Endodermal cell (in vitro differentiated cells): ENCODE data around the gene SLC29A1. TPM values are rescaled to one million over a fixed set of nuclear protein-coding genes. Genes with fewer than 3 reads are reported as not detected.

Source experiments
- DNase-seq: peaks from one replicate; pipeline ENCODE4 v3.0.0-alpha.2; 2017
- H3K27ac ChIP-seq: 2 replicates; pipeline ENCODE4 v1.5.1; 2013; ENCODE audit warnings: mild to moderate bottlenecking, low read depth, low read length, moderate library complexity
- H3K27me3 ChIP-seq: 2 replicates; pipeline ENCODE4 v1.6.1; 2013; ENCODE audit warnings: mild to moderate bottlenecking, low read length, moderate library complexity; ENCODE audit not compliant: insufficient read depth, control insufficient read depth, poor library complexity, severe bottlenecking
- H3K36me3 ChIP-seq: 2 replicates; pipeline ENCODE4 v1.7.0; 2013; ENCODE audit warnings: mild to moderate bottlenecking, low read length, moderate library complexity; ENCODE audit not compliant: control insufficient read depth, insufficient read depth
- H3K4me1 ChIP-seq: one replicate; pipeline ENCODE4 v1.7.0; 2013; ENCODE audit warnings: low read length; ENCODE audit not compliant: control insufficient read depth, insufficient read depth
- H3K4me3 ChIP-seq: 2 replicates; pipeline ENCODE4 v1.5.1; 2013; ENCODE audit warnings: mild to moderate bottlenecking, low read length, moderate library complexity
- H3K9ac ChIP-seq: 2 replicates; pipeline ENCODE4 v1.6.1; 2013; ENCODE audit warnings: mild to moderate bottlenecking, low read length, moderate library complexity; ENCODE audit not compliant: poor library complexity, severe bottlenecking; ENCODE audit errors: extremely low read depth
- H3K9me3 ChIP-seq: 2 replicates; pipeline ENCODE4 v1.6.1; 2013; ENCODE audit warnings: mild to moderate bottlenecking, low read length, moderate library complexity; ENCODE audit not compliant: control insufficient read depth
- H3K27ac Mint-ChIP-seq: 2 replicates; pipeline ENCODE4 v1.8.0; 2020; ENCODE audit warnings: mixed read lengths
- H3K27me3 Mint-ChIP-seq: 2 replicates; pipeline ENCODE4 v1.8.0; 2021; ENCODE audit warnings: mild to moderate bottlenecking, mixed read lengths; ENCODE audit not compliant: insufficient read depth
- H3K36me3 Mint-ChIP-seq: 2 replicates; pipeline ENCODE4 v1.8.0; 2020; ENCODE audit warnings: low read depth, mixed read lengths
- H3K4me1 Mint-ChIP-seq: 2 replicates; pipeline ENCODE4 v1.8.0; 2020; ENCODE audit warnings: mixed read lengths
- H3K4me3 Mint-ChIP-seq: 2 replicates; pipeline ENCODE4 v1.8.0; 2020; ENCODE audit warnings: mild to moderate bottlenecking, moderate library complexity, mixed read lengths
- H3K9me3 Mint-ChIP-seq: 2 replicates; pipeline ENCODE4 v1.8.0; 2020; ENCODE audit warnings: mild to moderate bottlenecking, mixed read lengths
- CTCF ChIP-seq: fragments of 200-600 bp; sonication (generic); conservative IDR thresholded peaks from 2 replicates; pipeline ENCODE4 v1.5.0; 2021; ENCODE audit warnings: antibody characterized with exemption, mild to moderate bottlenecking
- WGBS, 2 experiments: methylation state at CpG; one replicate each; pipeline versions ENCODE4 v1.1.5 to v1.1.7; 2013; ENCODE audit warnings: missing lambda C conversion rate in 2 of 2, mixed read lengths in 1 of 2; ENCODE audit not compliant: insufficient coverage in 1 of 2, insufficient read length in 1 of 2; 5-methylcytosine and 5-hydroxymethylcytosine counted together
- total RNA-seq, 2 donors: library from RNA; stranded (reverse); fragmentation: NEBNext Ultra II Directional in 1 of 2; extraction: Animal tissue kit (Norgen Biotek cat#: 25700) in 1 of 2; gene quantifications; 2 replicates in 1 of 2; 3 replicates in 1 of 2; pipeline ENCODE4 v1.2.1, GENCODE V29; 2021

Gene SLC29A1
- total RNA-seq, 2 donors from 2014 or later: 129 to 155 TPM

- H3K27ac Mint-ChIP-seq: no peak overlapping the region
- H3K4me3 Mint-ChIP-seq: no peak overlapping the region
- no peak overlapping the region for H3K9ac ChIP-seq
- no peaks in the 10 kb centered on the region for H3K36me3 ChIP-seq
- H3K36me3 Mint-ChIP-seq: peaks cover 2% of the 10 kb centered on the region
- no peak overlapping the region for H3K4me3 ChIP-seq
- no peaks in the 10 kb centered on the region for H3K4me1 ChIP-seq
- TF ChIP-seq CTCF: no peak
- peaks cover 3% of the 10 kb centered on the region for H3K4me1 Mint-ChIP-seq
- no peaks in the 10 kb centered on the region for H3K9me3 ChIP-seq
- peak overlapping the region; percentile 38 for H3K27ac ChIP-seq
- peak; percentile 68 for DNase-seq
- H3K9me3 Mint-ChIP-seq: no peaks in the 10 kb centered on the region
- H3K27me3 Mint-ChIP-seq: peaks cover 91% of the 10 kb centered on the region
- H3K27me3 ChIP-seq: peaks cover 95% of the 10 kb centered on the region
- WGBS, 2 experiments: 31 to 40% methylated on average over 54 to 109 of the region's 109 CpGs
Observed at GRCh38 chr6:44275749-44276648, 52.6 kb downstream of the SLC29A1 start.

GRCh38 chr6:44276667-44277640 is 53.6 kb downstream of the SLC29A1 start:
- Histone ChIP-seq H3K9me3 (no peaks in the 10 kb centered on the region), H3K9ac (no peak overlapping the region), H3K36me3 (no peaks in the 10 kb centered on the region), H3K4me3 (no peak overlapping the region), H3K27ac (peak overlapping the region; percentile 0), H3K4me1 (no peaks in the 10 kb centered on the region), H3K27me3 (peaks cover 94% of the 10 kb centered on the region)
- Mint-ChIP-seq H3K27me3 (peaks cover 87% of the 10 kb centered on the region), H3K4me3 (no peak overlapping the region), H3K9me3 (no peaks in the 10 kb centered on the region), H3K4me1 (no peaks in the 10 kb centered on the region), H3K36me3 (peaks cover 2% of the 10 kb centered on the region), H3K27ac (no peak overlapping the region)
- 78 to 83% methylated on average over 12 to 23 of the region's 23 CpGs for WGBS, 2 experiments
- TF ChIP-seq CTCF: no peak
- no peak for DNase-seq

GRCh38 chr6:44277763-44278162 is 54.4 kb downstream of the SLC29A1 start:
- WGBS, 2 experiments: 88 to 91% methylated on average over 6 to 7 of the region's 7 CpGs
- Histone ChIP-seq H3K4me3 (no peak overlapping the region), H3K27me3 (peaks cover 95% of the 10 kb centered on the region), H3K9me3 (no peaks in the 10 kb centered on the region), H3K9ac (no peak overlapping the region), H3K4me1 (no peaks in the 10 kb centered on the region), H3K27ac (no peak overlapping the region), H3K36me3 (no peaks in the 10 kb centered on the region)
- H3K27me3 Mint-ChIP-seq: peaks cover 87% of the 10 kb centered on the region
- DNase-seq: no peak
- H3K27ac Mint-ChIP-seq: no peak overlapping the region
- H3K36me3 Mint-ChIP-seq: peaks cover 2% of the 10 kb centered on the region
- TF ChIP-seq CTCF: no peak
- H3K9me3 Mint-ChIP-seq: no peaks in the 10 kb centered on the region
- H3K4me1 Mint-ChIP-seq: no peaks in the 10 kb centered on the region
- H3K4me3 Mint-ChIP-seq: no peak overlapping the region
